Tibial nerve (tissue), 4 donors: ENCODE measurements around the gene TRIM41. TPM values are rescaled to one million over a fixed set of nuclear protein-coding genes. Genes with fewer than 3 reads are reported as not detected.

Source experiments
- DNase-seq, 2 donors: peaks; one replicate each; pipeline ENCODE4 v3.0.0-alpha.2; 2019; ENCODE audit warnings: low spot score in 2 of 2
- H3K27ac ChIP-seq, 4 donors: fragments of 200-600 bp; sonication (generic) in 3 of 4; one replicate each; pipeline ENCODE4 v1.5.1; 2017 to 2019; ENCODE audit warnings: mild to moderate bottlenecking in 1 of 4
- H3K27me3 ChIP-seq, 2 donors: fragments of 200-600 bp; sonication (generic) in 1 of 2; one replicate each; pipeline versions ENCODE4 v1.5.1 to v1.6.0; 2017 to 2019
- H3K36me3 ChIP-seq, 3 donors: fragments of 200-600 bp; sonication (generic); one replicate each; pipeline ENCODE4 v1.5.1; 2018 to 2019
- H3K4me1 ChIP-seq, 4 donors: fragments of 200-600 bp; sonication (generic) in 3 of 4; one replicate each; pipeline ENCODE4 v1.5.1; 2017 to 2019
- H3K4me3 ChIP-seq, 4 donors: fragments of 200-600 bp; sonication (generic) in 3 of 4; one replicate each; pipeline ENCODE4 v1.5.1; 2017 to 2019; ENCODE audit warnings: mild to moderate bottlenecking in 1 of 4, moderate library complexity in 1 of 4
- H3K9me3 ChIP-seq, 4 donors: fragments of 200-600 bp; sonication (generic) in 3 of 4; one replicate each; pipeline ENCODE4 v1.5.1; 2017 to 2019
- EP300 ChIP-seq, 2 donors: sonication (generic); formaldehyde crosslinking; IDR thresholded peaks; one replicate each; pipeline ENCODE4 v1.6.1; 2017; ENCODE audit warnings: antibody characterized with exemption in 2 of 2, mild to moderate bottlenecking in 1 of 2
- POLR2A ChIP-seq, 2 donors: fragments of 450-650 bp; IDR thresholded peaks; one replicate each; pipeline ENCODE4 v1.6.1; 2017; ENCODE audit warnings: antibody characterized with exemption in 2 of 2, mild to moderate bottlenecking in 2 of 2, moderate library complexity in 2 of 2
- whole genome bisulfite sequencing, 2 donors: methylation state at CpG; one replicate each; pipeline ENCODE4 v1.1.5; 2018; 5-methylcytosine and 5-hydroxymethylcytosine counted together
- total RNA-seq, 4 donors: library from RNA; depleted of rRNA; stranded (reverse); fragments of >200 nt; gene quantifications; one replicate each; pipeline ENCODE4 v1.1.0, GENCODE V29; 2016
- TF ChIP-seq, protein P1 (sequence below), 5 experiments: fragments of 200-600 bp in 3 of 5; fragments of 450-650 bp in 2 of 5; sonication (generic) in 3 of 5; IDR thresholded peaks; one replicate each; pipeline ENCODE4 v1.5.1; 2016 to 2019; ENCODE audit warnings: antibody characterized with exemption in 5 of 5, mild to moderate bottlenecking in 3 of 5, moderate library complexity in 2 of 5

The TRIM41 gene
- total RNA-seq, 4 donors from 2014 or later, result 17.9 to 25.7 (median 22.7) TPM

DNA sequence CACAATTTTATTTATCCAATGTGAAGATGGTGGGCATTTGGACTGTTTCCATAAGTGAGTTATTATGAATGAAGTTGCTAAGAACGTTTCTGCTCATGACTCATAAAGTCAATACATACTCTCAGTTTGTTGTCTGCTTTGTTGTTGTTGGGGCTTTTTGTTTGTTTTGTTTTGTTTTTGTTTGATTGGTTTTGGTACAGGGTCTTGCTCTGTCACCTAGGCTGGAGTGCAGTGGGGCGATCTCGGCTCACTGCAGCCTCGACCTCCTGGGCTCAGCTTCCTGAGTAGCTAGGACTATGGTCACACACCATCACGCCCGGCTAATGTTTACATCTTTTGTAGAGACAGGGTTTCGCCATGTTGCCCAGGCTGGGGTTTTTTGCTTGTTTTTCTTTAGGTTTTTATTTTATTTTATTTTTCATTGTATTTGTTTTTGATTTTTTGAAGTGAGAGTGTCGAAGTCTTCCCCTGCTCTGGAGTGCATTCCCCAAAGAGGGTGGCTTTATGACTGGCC is 36.0 kb upstream of the TRIM41 start:
- Histone ChIP-seq H3K36me3 (no peaks in the 10 kb centered on the region), H3K9me3 (no peaks in the 10 kb centered on the region), H3K4me3 (peak overlapping the region in 1 of 4 donors; percentile 67), H3K4me1 (peaks cover 0 to 34% (median 3%) of the 10 kb centered on the region in 4 donors), H3K27ac (peak overlapping the region in 3 of 4 donors; percentile 90 to 92 (median 91)), H3K27me3 (no peaks in the 10 kb centered on the region)
- TF ChIP-seq, protein P1, sequence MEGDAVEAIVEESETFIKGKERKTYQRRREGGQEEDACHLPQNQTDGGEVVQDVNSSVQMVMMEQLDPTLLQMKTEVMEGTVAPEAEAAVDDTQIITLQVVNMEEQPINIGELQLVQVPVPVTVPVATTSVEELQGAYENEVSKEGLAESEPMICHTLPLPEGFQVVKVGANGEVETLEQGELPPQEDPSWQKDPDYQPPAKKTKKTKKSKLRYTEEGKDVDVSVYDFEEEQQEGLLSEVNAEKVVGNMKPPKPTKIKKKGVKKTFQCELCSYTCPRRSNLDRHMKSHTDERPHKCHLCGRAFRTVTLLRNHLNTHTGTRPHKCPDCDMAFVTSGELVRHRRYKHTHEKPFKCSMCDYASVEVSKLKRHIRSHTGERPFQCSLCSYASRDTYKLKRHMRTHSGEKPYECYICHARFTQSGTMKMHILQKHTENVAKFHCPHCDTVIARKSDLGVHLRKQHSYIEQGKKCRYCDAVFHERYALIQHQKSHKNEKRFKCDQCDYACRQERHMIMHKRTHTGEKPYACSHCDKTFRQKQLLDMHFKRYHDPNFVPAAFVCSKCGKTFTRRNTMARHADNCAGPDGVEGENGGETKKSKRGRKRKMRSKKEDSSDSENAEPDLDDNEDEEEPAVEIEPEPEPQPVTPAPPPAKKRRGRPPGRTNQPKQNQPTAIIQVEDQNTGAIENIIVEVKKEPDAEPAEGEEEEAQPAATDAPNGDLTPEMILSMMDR (IDR thresholded peaks at IDR 0.05), result no peak
- TF ChIP-seq EP300 (IDR thresholded peaks at IDR 0.05) (no peak), POLR2A (IDR thresholded peaks at IDR 0.05) (no peak)
- WGBS, 2 donors, result 43% methylated on average over 8 of the region's 8 CpGs
- no peak for DNase-seq

DNA sequence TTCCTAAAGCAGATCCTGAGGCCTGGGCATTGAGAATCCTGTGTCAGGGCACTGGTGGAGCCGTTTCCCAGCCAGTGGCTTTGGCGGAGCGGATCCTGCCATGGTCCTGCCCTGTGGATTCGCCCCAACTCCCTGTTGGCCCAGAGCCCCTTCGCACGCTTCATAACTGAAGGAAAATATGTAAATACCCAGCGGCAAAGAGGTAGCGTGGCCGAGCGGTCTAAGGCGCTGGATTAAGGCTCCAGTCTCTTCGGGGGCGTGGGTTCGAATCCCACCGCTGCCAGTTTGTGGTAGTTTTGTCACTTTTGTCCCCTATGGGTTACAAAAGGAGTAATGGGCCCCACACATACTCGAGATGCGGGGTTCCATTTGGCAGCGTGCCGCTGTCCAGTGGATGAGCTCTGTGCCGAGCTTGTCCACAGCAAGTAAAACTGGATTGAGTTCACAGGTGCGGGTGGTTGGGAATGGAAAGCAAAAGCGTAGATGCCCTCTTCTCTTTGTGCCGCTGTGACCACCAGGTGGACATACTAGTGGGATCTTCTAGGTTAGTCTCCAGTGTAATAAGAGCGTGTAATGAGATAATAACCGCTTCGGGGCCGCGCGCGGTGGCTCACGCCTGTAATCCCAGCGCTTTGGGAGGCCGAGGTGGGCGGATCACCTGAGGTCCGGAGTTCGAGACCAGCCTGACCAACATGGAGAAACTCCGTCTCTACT is 35.4 kb upstream of the TRIM41 start:
- Histone ChIP-seq H3K36me3 (no peaks in the 10 kb centered on the region), H3K27me3 (no peaks in the 10 kb centered on the region), H3K27ac (peak overlapping the region; percentile 39 to 92 (median 90)), H3K4me1 (peaks cover 0 to 35% (median 5%) of the 10 kb centered on the region in 4 donors), H3K9me3 (no peaks in the 10 kb centered on the region), H3K4me3 (peak overlapping the region; percentile 66 to 78 (median 72))
- peak in 1 of 2 donors; percentile 57 for TF ChIP-seq EP300 (IDR thresholded peaks at IDR 0.05)
- TF ChIP-seq, protein P1 (IDR thresholded peaks at IDR 0.05), result peak in 3 of 5 experiments; percentile 5 to 37 (median 33)
- no peak for TF ChIP-seq POLR2A (IDR thresholded peaks at IDR 0.05)
- WGBS, 2 donors, result 4 to 6% methylated on average over 37 of the region's 37 CpGs
- DNase-seq, result peak; percentile 67 to 77

DNA sequence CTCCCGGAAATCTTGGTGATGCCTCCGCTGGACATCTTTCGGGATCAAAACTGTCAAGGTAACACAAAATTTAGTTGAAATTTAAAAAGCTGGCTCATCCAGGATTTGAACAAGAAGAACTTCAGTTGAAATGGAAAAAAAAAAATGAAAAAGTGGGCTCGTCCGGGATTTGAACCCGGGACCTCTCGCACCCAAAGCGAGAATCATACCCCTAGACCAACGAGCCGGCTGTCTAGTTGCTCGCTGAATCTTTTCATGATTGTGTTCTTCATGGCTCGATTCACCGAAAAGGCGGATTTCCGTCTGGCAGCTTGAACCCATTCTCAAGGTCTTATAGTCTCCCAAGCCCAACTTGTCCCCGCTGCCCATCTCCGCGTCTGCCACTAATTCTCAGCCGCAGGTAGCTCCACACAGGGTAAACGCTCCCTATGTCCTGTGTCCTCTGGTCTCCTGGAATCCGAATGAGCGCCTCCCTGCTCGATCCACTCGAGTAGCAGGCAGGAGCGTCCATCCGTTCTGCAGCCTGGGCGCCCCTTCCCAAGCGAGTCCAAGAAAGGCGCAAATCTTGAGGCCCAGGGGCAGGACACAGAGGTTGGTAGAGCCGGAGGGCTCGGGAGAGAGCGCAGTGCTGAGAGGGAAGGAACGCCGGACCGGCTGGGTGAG is 34.2 kb upstream of the TRIM41 start:
- 0 to 1% methylated on average over 31 to 35 of the region's 35 CpGs for WGBS, 2 donors
- H3K9me3 ChIP-seq, result no peaks in the 10 kb centered on the region
- peak overlapping the region; percentile 66 to 78 (median 72) for H3K4me3 ChIP-seq
- H3K27me3 ChIP-seq, result no peaks in the 10 kb centered on the region
- peak overlapping the region; percentile 82 to 92 (median 90) for H3K27ac ChIP-seq
- DNase-seq, result peak; percentile 78 to 95
- TF ChIP-seq, protein P1 (IDR thresholded peaks at IDR 0.05), result no peak
- TF ChIP-seq EP300 (IDR thresholded peaks at IDR 0.05), result peak; percentile 26 to 40
- peaks cover 0 to 37% (median 5%) of the 10 kb centered on the region in 4 donors for H3K4me1 ChIP-seq
- no peaks in the 10 kb centered on the region for H3K36me3 ChIP-seq

DNA sequence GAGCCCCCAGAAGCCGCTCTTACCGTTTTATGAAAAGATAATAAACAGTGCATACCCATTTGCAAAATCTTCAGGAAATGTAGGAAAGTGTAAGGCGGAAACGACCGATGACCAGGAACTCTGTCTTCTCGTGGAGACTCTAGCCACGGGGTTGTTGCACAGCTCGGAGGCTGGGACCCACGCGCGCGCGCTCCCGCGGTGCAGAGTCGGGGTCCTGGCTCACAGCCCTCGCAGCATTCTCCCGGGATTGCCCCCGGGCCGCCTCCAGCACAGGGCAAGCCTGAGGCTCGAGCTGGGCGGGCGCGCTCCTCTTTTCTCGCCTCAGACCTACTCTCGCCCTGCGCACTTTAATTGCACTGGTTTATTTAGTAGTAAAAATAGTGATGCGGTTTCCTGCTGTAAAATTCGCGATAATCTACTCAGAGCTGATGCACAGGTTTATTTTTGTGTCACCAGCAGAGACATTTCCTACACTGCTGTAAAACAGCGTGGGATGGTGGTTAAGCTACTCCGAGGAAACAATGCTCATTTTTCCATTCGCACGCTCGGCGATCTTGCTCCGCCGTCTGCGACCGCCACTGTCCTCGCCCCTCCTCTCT is 33.6 kb upstream of the TRIM41 start:
- peaks cover 0 to 36% (median 5%) of the 10 kb centered on the region in 4 donors for H3K4me1 ChIP-seq
- no peaks in the 10 kb centered on the region for H3K9me3 ChIP-seq
- no peaks in the 10 kb centered on the region for H3K36me3 ChIP-seq
- WGBS, 2 donors, result 1% methylated on average over 38 to 39 of the region's 41 CpGs
- H3K4me3 ChIP-seq, result peak overlapping the region; percentile 66 to 78 (median 72)
- TF ChIP-seq, protein P1 (IDR thresholded peaks at IDR 0.05), result no peak
- TF ChIP-seq POLR2A (IDR thresholded peaks at IDR 0.05) (no peak), EP300 (IDR thresholded peaks at IDR 0.05) (no peak)
- H3K27me3 ChIP-seq, result no peaks in the 10 kb centered on the region
- H3K27ac ChIP-seq, result peak overlapping the region; percentile 82 to 92 (median 90)
- DNase-seq, result no peak
